Subcutaneous abdominal adipose tissue (tissue), 5 donors: ENCODE measurements around the gene MITF.

Experiments used
- H3K27ac ChIP-seq: one replicate; pipeline ENCODE4 v1.7.0; 2013; ENCODE audit warnings: low read depth, mild to moderate bottlenecking, inconsistent platforms, low read length, moderate library complexity
- H3K27me3 ChIP-seq, 5 donors: one replicate each; pipeline ENCODE4 v1.7.0; 2013; ENCODE audit warnings: low read length in 5 of 5, inconsistent platforms in 1 of 5; ENCODE audit not compliant: control insufficient read depth in 5 of 5, insufficient read depth in 4 of 5
- H3K36me3 ChIP-seq, 5 donors: one replicate each; pipeline ENCODE4 v1.7.0; 2013; ENCODE audit warnings: low read length in 5 of 5; ENCODE audit not compliant: control insufficient read depth in 5 of 5, insufficient read depth in 5 of 5
- H3K4me1 ChIP-seq, 5 donors: one replicate each; pipeline ENCODE4 v1.7.0; 2013; ENCODE audit warnings: low read length in 5 of 5, mild to moderate bottlenecking in 3 of 5, moderate library complexity in 1 of 5; ENCODE audit not compliant: control insufficient read depth in 5 of 5, insufficient read depth in 5 of 5
- H3K4me3 ChIP-seq, 5 donors: one replicate each; pipeline ENCODE4 v1.7.0; 2013; ENCODE audit warnings: low read length in 5 of 5, low read depth in 1 of 5
- H3K9ac ChIP-seq, 5 donors: one replicate each; pipeline ENCODE4 v1.7.0; 2013; ENCODE audit warnings: low read length in 5 of 5, mild to moderate bottlenecking in 4 of 5, moderate library complexity in 3 of 5
- H3K9me3 ChIP-seq, 5 donors: one replicate each; pipeline ENCODE4 v1.7.0; 2013; ENCODE audit warnings: low read length in 5 of 5; ENCODE audit not compliant: control insufficient read depth in 5 of 5
- donor health status: healthy.
- donor health status: healthy.
- donor health status: healthy.
- donor health status: healthy.
- donor health status: healthy.

Gene MITF

GRCh38 chr3:69724722-69725435, 14.4 kb upstream of the MITF start:
- no peaks in the 10 kb centered on the region for H3K27me3 ChIP-seq
- H3K27ac ChIP-seq, result no peak overlapping the region
- no peaks in the 10 kb centered on the region for H3K9me3 ChIP-seq
- H3K9ac ChIP-seq, result no peak overlapping the region
- H3K36me3 ChIP-seq, result no peaks in the 10 kb centered on the region
- H3K4me3 ChIP-seq, result no peak overlapping the region
- peaks cover 0 to 2% (median 0%) of the 10 kb centered on the region in 5 donors for H3K4me1 ChIP-seq

GRCh38 chr3:69725994-69726571, 13.2 kb upstream of the MITF start:
- Histone ChIP-seq H3K36me3 (no peaks in the 10 kb centered on the region), H3K4me3 (no peak overlapping the region), H3K9ac (no peak overlapping the region), H3K27ac (no peak overlapping the region), H3K27me3 (no peaks in the 10 kb centered on the region), H3K9me3 (no peaks in the 10 kb centered on the region), H3K4me1 (peaks cover 0 to 2% (median 0%) of the 10 kb centered on the region in 5 donors)

- Histone ChIP-seq H3K27ac (no peak overlapping the region), H3K36me3 (no peaks in the 10 kb centered on the region), H3K9me3 (no peaks in the 10 kb centered on the region), H3K4me3 (no peak overlapping the region), H3K9ac (no peak overlapping the region), H3K27me3 (no peaks in the 10 kb centered on the region), H3K4me1 (no peaks in the 10 kb centered on the region)
Measured at GRCh38 chr3:69729147-69729919, 9.9 kb upstream of the MITF start.

- Histone ChIP-seq H3K4me1 (no peaks in the 10 kb centered on the region), H3K9ac (no peak overlapping the region), H3K27ac (no peak overlapping the region), H3K9me3 (no peaks in the 10 kb centered on the region), H3K36me3 (no peaks in the 10 kb centered on the region), H3K4me3 (no peak overlapping the region), H3K27me3 (no peaks in the 10 kb centered on the region)
Measured at GRCh38 chr3:69731080-69731479, 8.2 kb upstream of the MITF start.

GRCh38 chr3:69735893-69736292, 3.4 kb upstream of the MITF start:
- Histone ChIP-seq H3K4me3 (no peak overlapping the region), H3K27ac (no peak overlapping the region), H3K4me1 (peaks cover 0 to 28% (median 22%) of the 10 kb centered on the region in 5 donors), H3K27me3 (no peaks in the 10 kb centered on the region), H3K36me3 (no peaks in the 10 kb centered on the region), H3K9ac (no peak overlapping the region), H3K9me3 (no peaks in the 10 kb centered on the region)

GRCh38 chr3:69737392-69737791, 1.9 kb upstream of the MITF start:
- Histone ChIP-seq H3K27ac (peak overlapping the region; percentile 85), H3K9ac (no peak overlapping the region), H3K9me3 (no peaks in the 10 kb centered on the region), H3K4me3 (no peak overlapping the region), H3K4me1 (peaks cover 0 to 43% (median 26%) of the 10 kb centered on the region in 5 donors), H3K27me3 (no peaks in the 10 kb centered on the region), H3K36me3 (no peaks in the 10 kb centered on the region)

GRCh38 chr3:69738315-69738714, 949 bp upstream of the MITF start:
- Histone ChIP-seq H3K9me3 (no peaks in the 10 kb centered on the region), H3K27me3 (no peaks in the 10 kb centered on the region), H3K4me1 (peaks cover 0 to 50% (median 26%) of the 10 kb centered on the region in 5 donors), H3K36me3 (no peaks in the 10 kb centered on the region), H3K4me3 (peak overlapping the region; percentile 74 to 94 (median 84)), H3K27ac (peak overlapping the region; percentile 85), H3K9ac (peak overlapping the region; percentile 62 to 89 (median 78))

GRCh38 chr3:69738859-69739203, 433 bp upstream of the MITF start:
- no peaks in the 10 kb centered on the region for H3K9me3 ChIP-seq
- H3K4me1 ChIP-seq, result peaks cover 0 to 53% (median 26%) of the 10 kb centered on the region in 5 donors
- H3K4me3 ChIP-seq, result peak overlapping the region; percentile 74 to 94 (median 84)
- peak overlapping the region; percentile 62 to 89 (median 78) for H3K9ac ChIP-seq
- H3K27me3 ChIP-seq, result no peaks in the 10 kb centered on the region
- H3K27ac ChIP-seq, result peak overlapping the region; percentile 85
- no peaks in the 10 kb centered on the region for H3K36me3 ChIP-seq

GRCh38 chr3:69740103-69741021, 1.1 kb downstream of the MITF start:
- no peaks in the 10 kb centered on the region for H3K36me3 ChIP-seq
- H3K4me1 ChIP-seq, result peaks cover 0 to 66% (median 37%) of the 10 kb centered on the region in 5 donors
- peak overlapping the region; percentile 85 for H3K27ac ChIP-seq

More at GRCh38 chr3:69740103-69741021, 1.1 kb downstream of the MITF start:
- no peaks in the 10 kb centered on the region for H3K27me3 ChIP-seq
- peak overlapping the region; percentile 74 to 94 (median 83) for H3K4me3 ChIP-seq
- H3K9ac ChIP-seq, result peak overlapping the region; percentile 58 to 93 (median 83)
- H3K9me3 ChIP-seq, result no peaks in the 10 kb centered on the region
